Astrocyte (in vitro differentiated cells and primary cell): ENCODE results near the gene RCOR1. TPM values are rescaled to one million over a fixed set of nuclear protein-coding genes. Genes with fewer than 3 reads are reported as not detected.
A peak's percentile ranks its signal among the peaks of the same experiment; 100 is the strongest.

ENCODE experiments used
- DNase-seq: peaks from one replicate; pipeline ENCODE4 v3.0.0-alpha.2; 2010; ENCODE audit warnings: low read depth
- FAIRE-seq: peaks from 2 replicates; lab custom pipeline; 2011; peaks lifted over from hg19 to GRCh38; lab: Jason Lieb, UNC
- H2AFZ ChIP-seq: 2 replicates; pipeline ENCODE4 v1.6.0; 2012; ENCODE audit warnings: low read depth, low read length, inconsistent platforms
- H3K27ac ChIP-seq: 2 replicates; pipeline ENCODE4 v1.5.1; 2011; ENCODE audit warnings: low read depth, low read length, inconsistent platforms
- H3K27me3 ChIP-seq: 2 replicates; pipeline ENCODE4 v1.6.0; 2011; ENCODE audit warnings: low read length, inconsistent platforms; ENCODE audit not compliant: insufficient read depth
- H3K36me3 ChIP-seq: 2 replicates; pipeline ENCODE4 v1.5.1; 2011; ENCODE audit warnings: low read length, inconsistent platforms; ENCODE audit not compliant: insufficient read depth
- H3K4me1 ChIP-seq: 2 replicates; pipeline ENCODE4 v1.5.1; 2011; ENCODE audit warnings: low read length, inconsistent platforms; ENCODE audit not compliant: insufficient read depth
- H3K4me2 ChIP-seq: 2 replicates; pipeline ENCODE4 v1.6.0; 2012; ENCODE audit warnings: low read length, inconsistent platforms
- H3K4me3 ChIP-seq: 2 replicates; pipeline ENCODE4 v1.5.1; 2011; ENCODE audit warnings: low read depth, mild to moderate bottlenecking, low read length, inconsistent platforms; ENCODE audit not compliant: insufficient read depth
- H3K79me2 ChIP-seq: 2 replicates; pipeline ENCODE4 v1.6.0; 2012; ENCODE audit warnings: mild to moderate bottlenecking, low read length, inconsistent platforms; ENCODE audit not compliant: insufficient read depth
- H3K9ac ChIP-seq: 2 replicates; pipeline ENCODE4 v1.6.0; 2012; ENCODE audit warnings: mild to moderate bottlenecking, low read length, inconsistent platforms
- H3K9me3 ChIP-seq: 2 replicates; pipeline ENCODE4 v1.5.1; 2012; ENCODE audit warnings: low read depth, mild to moderate bottlenecking, low read length, inconsistent platforms; ENCODE audit not compliant: insufficient read depth
- H4K20me1 ChIP-seq: 2 replicates; pipeline ENCODE4 v1.6.0; 2012; ENCODE audit warnings: low read length, inconsistent platforms; ENCODE audit not compliant: insufficient read depth
- H3K27ac Mint-ChIP-seq: one replicate; pipeline ENCODE4 v1.8.0; 2021; ENCODE audit warnings: mild to moderate bottlenecking, mixed read lengths; ENCODE audit not compliant: unreplicated experiment
- H3K27me3 Mint-ChIP-seq: one replicate; pipeline ENCODE4 v1.8.0; 2021; ENCODE audit warnings: low read depth, mixed read lengths; ENCODE audit not compliant: unreplicated experiment
- H3K36me3 Mint-ChIP-seq: one replicate; pipeline ENCODE4 v1.8.0; 2021; ENCODE audit warnings: low read depth, mixed read lengths; ENCODE audit not compliant: unreplicated experiment
- H3K4me1 Mint-ChIP-seq: one replicate; pipeline ENCODE4 v1.8.0; 2021; ENCODE audit warnings: low read depth, mixed read lengths; ENCODE audit not compliant: unreplicated experiment
- H3K4me3 Mint-ChIP-seq: one replicate; pipeline ENCODE4 v1.8.0; 2021; ENCODE audit warnings: mild to moderate bottlenecking, moderate library complexity, mixed read lengths; ENCODE audit not compliant: unreplicated experiment
- H3K9me3 Mint-ChIP-seq: one replicate; pipeline ENCODE4 v1.8.0; 2021; ENCODE audit warnings: mild to moderate bottlenecking, mixed read lengths; ENCODE audit not compliant: unreplicated experiment
- EZH2 ChIP-seq: IDR thresholded peaks from 2 replicates; pipeline ENCODE4 v1.6.1; 2012; ENCODE audit warnings: mild to moderate bottlenecking, low read length, inconsistent platforms; ENCODE audit not compliant: insufficient read depth
- total RNA-seq: library from RNA; stranded (reverse); gene quantifications from 2 replicates; pipeline ENCODE4 v1.2.1, GENCODE V29; 2021
- TF ChIP-seq, protein P1 (sequence below): IDR thresholded peaks from 2 replicates; pipeline ENCODE4 v1.5.1; 2011; ENCODE audit warnings: low read depth, mild to moderate bottlenecking, inconsistent platforms, low read length, moderate library complexity; ENCODE audit not compliant: insufficient read depth

The RCOR1 gene
- total RNA-seq, 1 donor from 2014 or later = 31.0 TPM

DNA sequence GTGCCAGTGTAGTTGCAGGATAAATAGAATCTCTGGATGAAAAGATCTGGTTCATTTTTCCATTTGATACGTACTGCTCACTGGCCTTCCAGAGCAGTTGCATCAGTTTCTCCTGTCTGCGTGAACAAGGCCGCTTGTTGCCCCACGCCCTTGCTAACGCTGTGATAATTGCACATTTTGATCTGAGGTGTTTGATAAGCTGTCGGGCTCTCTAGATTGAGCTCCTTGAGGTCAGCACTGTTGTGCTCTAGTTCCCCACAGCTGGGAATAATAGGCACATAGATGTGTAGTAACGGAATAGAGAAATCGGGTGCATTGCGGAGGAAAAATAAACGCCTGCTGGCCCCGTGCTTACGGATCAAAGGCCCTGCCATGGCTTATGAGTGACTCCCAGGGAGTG, 142.0 kb downstream of the RCOR1 start:
- H3K4me1 ChIP-seq = no peaks in the 10 kb centered on the region
- no peak overlapping the region for H3K4me2 ChIP-seq
- no peaks in the 10 kb centered on the region for H3K27me3 ChIP-seq
- no peak overlapping the region for H3K27ac ChIP-seq
- Mint-ChIP-seq H3K4me1 (no peaks in the 10 kb centered on the region), H3K27ac (no peak overlapping the region), H3K9me3 (no peaks in the 10 kb centered on the region), H3K27me3 (no peaks in the 10 kb centered on the region), H3K4me3 (no peak overlapping the region), H3K36me3 (peaks cover 24% of the 10 kb centered on the region)
- H2AFZ ChIP-seq = no peak overlapping the region
- no peak overlapping the region for H3K4me3 ChIP-seq
- TF ChIP-seq, protein P1, sequence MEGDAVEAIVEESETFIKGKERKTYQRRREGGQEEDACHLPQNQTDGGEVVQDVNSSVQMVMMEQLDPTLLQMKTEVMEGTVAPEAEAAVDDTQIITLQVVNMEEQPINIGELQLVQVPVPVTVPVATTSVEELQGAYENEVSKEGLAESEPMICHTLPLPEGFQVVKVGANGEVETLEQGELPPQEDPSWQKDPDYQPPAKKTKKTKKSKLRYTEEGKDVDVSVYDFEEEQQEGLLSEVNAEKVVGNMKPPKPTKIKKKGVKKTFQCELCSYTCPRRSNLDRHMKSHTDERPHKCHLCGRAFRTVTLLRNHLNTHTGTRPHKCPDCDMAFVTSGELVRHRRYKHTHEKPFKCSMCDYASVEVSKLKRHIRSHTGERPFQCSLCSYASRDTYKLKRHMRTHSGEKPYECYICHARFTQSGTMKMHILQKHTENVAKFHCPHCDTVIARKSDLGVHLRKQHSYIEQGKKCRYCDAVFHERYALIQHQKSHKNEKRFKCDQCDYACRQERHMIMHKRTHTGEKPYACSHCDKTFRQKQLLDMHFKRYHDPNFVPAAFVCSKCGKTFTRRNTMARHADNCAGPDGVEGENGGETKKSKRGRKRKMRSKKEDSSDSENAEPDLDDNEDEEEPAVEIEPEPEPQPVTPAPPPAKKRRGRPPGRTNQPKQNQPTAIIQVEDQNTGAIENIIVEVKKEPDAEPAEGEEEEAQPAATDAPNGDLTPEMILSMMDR = no peak
- TF ChIP-seq EZH2 = no peak
- no peak overlapping the region for H3K9ac ChIP-seq
- no peaks in the 10 kb centered on the region for H3K79me2 ChIP-seq
- H3K36me3 ChIP-seq = no peaks in the 10 kb centered on the region
- H4K20me1 ChIP-seq = peaks cover 12% of the 10 kb centered on the region
- FAIRE-seq (no peak), DNase-seq (no peak)
- H3K9me3 ChIP-seq = no peaks in the 10 kb centered on the region

DNA sequence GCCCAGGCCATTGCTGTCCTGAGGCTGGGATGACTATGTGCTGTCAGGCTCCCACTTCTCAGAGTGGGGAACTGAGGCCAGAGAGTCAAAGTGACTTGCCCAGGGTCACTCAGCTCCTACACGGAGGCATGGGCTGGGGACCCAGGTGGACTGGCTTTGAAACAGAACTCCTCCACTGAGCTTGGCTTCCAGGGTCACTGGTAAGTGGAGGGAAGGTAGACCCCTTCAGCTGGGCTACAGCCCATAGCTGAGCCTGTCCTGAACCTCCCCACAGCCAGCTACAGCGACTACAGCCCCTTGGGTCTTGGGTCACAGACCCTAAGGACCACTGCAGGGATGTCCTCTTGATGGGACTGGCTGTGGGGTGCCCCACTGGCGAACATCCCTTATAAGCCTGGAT, 144.5 kb downstream of the RCOR1 start:
- Mint-ChIP-seq H3K27me3 (no peaks in the 10 kb centered on the region), H3K36me3 (peaks cover 19% of the 10 kb centered on the region), H3K9me3 (peaks cover 4% of the 10 kb centered on the region), H3K4me3 (no peak overlapping the region), H3K27ac (no peak overlapping the region), H3K4me1 (no peaks in the 10 kb centered on the region)
- H2AFZ ChIP-seq = no peak overlapping the region
- no peaks in the 10 kb centered on the region for H3K27me3 ChIP-seq
- H3K9ac ChIP-seq = no peak overlapping the region
- no peak for DNase-seq
- TF ChIP-seq, protein P1 = no peak
- no peak for TF ChIP-seq EZH2
- H3K4me1 ChIP-seq = no peaks in the 10 kb centered on the region
- FAIRE-seq = no peak
- no peaks in the 10 kb centered on the region for H3K79me2 ChIP-seq
- H3K36me3 ChIP-seq = no peaks in the 10 kb centered on the region
- H3K4me3 ChIP-seq = no peak overlapping the region
- H4K20me1 ChIP-seq = no peaks in the 10 kb centered on the region
- H3K4me2 ChIP-seq = no peak overlapping the region
- no peak overlapping the region for H3K27ac ChIP-seq
- H3K9me3 ChIP-seq = peaks cover 4% of the 10 kb centered on the region

DNA sequence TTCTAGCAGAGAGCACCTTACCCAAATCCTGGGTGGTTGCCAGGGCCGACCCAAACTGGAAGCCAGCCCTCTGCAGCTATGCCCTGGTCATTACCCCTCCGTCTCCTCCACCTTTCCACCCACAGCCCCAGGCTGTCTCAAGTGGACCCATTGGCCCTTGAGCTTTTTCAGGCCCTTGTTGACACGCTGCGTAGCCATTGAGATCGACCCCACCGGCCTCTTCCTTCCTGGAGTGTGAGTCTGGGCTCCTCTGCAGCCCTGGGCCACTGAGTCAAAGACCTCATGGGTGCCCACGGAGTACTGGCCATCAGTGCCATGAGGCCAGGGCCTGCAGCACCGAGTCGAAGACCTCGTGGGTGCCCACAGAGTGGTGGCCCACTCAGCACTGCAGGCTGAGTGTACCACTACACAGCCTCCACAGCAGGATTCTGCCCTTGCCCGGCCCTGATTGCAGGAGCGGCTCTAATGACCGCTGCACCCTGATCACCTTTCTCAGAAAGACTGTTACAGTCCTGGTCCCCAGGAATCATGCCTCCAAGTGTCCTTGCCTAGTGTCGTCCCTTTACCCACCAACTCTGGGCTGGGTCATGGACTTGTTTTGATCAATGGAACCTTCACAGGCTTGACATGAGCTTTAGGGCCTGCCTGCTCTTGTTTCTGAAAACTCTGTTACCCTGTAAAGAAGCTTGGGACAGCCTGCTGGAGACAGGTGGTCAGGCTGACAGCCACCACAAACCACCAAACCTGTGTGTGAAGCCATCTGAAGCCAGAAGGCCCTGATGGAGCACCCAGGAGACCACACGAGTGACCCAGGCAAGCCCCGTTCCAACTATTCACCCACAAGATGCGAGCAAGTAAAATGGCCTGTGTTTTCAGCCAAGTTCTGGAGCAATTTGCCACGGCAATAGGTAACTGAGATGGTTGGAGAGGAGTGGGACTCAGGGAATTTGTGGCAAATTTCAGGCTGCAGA, 145.2 kb downstream of the RCOR1 start:
- no peaks in the 10 kb centered on the region for H3K79me2 ChIP-seq
- H3K4me3 Mint-ChIP-seq = peak overlapping the region; percentile 57
- FAIRE-seq (no peak), DNase-seq (no peak)
- no peak overlapping the region for H3K27ac ChIP-seq
- H3K27me3 ChIP-seq = no peaks in the 10 kb centered on the region
- no peak overlapping the region for H3K9ac ChIP-seq
- H4K20me1 ChIP-seq = no peaks in the 10 kb centered on the region
- H3K4me1 ChIP-seq = no peaks in the 10 kb centered on the region
- H3K4me3 ChIP-seq = no peak overlapping the region
- no peaks in the 10 kb centered on the region for H3K27me3 Mint-ChIP-seq
- H3K36me3 ChIP-seq = no peaks in the 10 kb centered on the region
- no peaks in the 10 kb centered on the region for H3K4me1 Mint-ChIP-seq
- H3K36me3 Mint-ChIP-seq = peaks cover 21% of the 10 kb centered on the region
- TF ChIP-seq EZH2 = no peak
- TF ChIP-seq, protein P1 = no peak
- peaks cover 4% of the 10 kb centered on the region for H3K9me3 ChIP-seq
- H3K27ac Mint-ChIP-seq = no peak overlapping the region
- H2AFZ ChIP-seq = no peak overlapping the region
- peaks cover 4% of the 10 kb centered on the region for H3K9me3 Mint-ChIP-seq
- no peak overlapping the region for H3K4me2 ChIP-seq
